ENCODE data around the gene AMOTL2. TPM values are rescaled to one million over a fixed set of nuclear protein-coding genes. Genes with fewer than 3 reads are reported as not detected.

Gene AMOTL2
- total RNA-seq, 4 donors from 2014 or later, result 93.2 to 226 (median 153) TPM

DNA sequence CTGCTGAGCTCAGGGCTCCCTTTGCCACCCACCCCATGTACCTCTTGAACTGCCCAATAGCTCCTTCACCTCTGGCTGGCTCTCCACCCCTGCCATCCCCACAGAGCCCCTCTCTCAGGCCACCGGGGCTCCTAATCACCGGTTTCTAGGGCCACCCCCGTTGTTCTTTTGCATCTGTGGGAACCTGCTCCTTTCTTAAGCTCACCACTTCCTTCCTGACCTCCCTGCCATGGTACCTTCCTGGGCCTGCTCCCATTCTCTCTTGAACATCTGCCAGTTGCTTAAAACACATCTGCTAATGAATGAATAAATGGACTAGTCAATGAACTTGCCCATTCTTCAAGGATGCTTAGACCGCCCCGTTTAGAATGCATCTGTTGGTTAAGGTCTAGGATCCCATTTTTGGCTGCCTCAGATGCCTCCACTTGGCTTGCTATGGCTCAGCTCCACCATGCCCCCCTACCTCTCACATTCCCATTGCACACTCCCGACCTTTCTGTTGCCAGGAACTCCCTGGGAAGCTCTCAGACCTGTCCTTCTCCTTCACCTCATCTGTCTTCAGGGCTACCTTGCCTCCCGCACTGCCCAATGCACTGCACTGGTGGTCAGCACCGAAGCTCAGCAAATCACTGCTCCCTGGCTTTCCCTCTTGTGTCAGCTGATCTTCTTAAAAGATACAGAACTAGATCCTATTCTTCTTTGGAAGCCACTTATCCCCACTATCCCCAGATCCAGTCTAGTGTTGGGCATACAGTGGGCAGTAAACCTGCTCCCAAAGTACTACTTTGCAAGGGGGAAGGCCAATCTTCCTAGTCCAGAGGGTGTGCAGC, 9.1 kb downstream of the AMOTL2 start:
- peaks cover 2 to 92% of the 10 kb centered on the region in 2 donors for H3K36me3 ChIP-seq
- peak overlapping the region; percentile 24 to 100 (median 99) for H3K27ac ChIP-seq
- no peaks in the 10 kb centered on the region for H3K9me3 ChIP-seq
- no peaks in the 10 kb centered on the region for H3K27me3 ChIP-seq
- H3K4me3 ChIP-seq, result peak overlapping the region in 1 of 2 donors; percentile 40
- no peak for ATAC-seq
- TF ChIP-seq, protein P1, sequence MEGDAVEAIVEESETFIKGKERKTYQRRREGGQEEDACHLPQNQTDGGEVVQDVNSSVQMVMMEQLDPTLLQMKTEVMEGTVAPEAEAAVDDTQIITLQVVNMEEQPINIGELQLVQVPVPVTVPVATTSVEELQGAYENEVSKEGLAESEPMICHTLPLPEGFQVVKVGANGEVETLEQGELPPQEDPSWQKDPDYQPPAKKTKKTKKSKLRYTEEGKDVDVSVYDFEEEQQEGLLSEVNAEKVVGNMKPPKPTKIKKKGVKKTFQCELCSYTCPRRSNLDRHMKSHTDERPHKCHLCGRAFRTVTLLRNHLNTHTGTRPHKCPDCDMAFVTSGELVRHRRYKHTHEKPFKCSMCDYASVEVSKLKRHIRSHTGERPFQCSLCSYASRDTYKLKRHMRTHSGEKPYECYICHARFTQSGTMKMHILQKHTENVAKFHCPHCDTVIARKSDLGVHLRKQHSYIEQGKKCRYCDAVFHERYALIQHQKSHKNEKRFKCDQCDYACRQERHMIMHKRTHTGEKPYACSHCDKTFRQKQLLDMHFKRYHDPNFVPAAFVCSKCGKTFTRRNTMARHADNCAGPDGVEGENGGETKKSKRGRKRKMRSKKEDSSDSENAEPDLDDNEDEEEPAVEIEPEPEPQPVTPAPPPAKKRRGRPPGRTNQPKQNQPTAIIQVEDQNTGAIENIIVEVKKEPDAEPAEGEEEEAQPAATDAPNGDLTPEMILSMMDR (IDR thresholded peaks at IDR 0.05), result no peak
- TF ChIP-seq POLR2AphosphoS5 (IDR thresholded peaks at IDR 0.05), result no peak
- no peak for TF ChIP-seq EP300 (IDR thresholded peaks at IDR 0.05)
- no peak for TF ChIP-seq POLR2A (IDR thresholded peaks at IDR 0.05)
- 37 to 47% methylated on average over 5 of the region's 8 CpGs for WGBS, 2 donors (ENCODE audit: low coverage in 1 of 2)
- peaks cover 22 to 99% (median 89%) of the 10 kb centered on the region in 3 donors for H3K4me1 ChIP-seq

DNA sequence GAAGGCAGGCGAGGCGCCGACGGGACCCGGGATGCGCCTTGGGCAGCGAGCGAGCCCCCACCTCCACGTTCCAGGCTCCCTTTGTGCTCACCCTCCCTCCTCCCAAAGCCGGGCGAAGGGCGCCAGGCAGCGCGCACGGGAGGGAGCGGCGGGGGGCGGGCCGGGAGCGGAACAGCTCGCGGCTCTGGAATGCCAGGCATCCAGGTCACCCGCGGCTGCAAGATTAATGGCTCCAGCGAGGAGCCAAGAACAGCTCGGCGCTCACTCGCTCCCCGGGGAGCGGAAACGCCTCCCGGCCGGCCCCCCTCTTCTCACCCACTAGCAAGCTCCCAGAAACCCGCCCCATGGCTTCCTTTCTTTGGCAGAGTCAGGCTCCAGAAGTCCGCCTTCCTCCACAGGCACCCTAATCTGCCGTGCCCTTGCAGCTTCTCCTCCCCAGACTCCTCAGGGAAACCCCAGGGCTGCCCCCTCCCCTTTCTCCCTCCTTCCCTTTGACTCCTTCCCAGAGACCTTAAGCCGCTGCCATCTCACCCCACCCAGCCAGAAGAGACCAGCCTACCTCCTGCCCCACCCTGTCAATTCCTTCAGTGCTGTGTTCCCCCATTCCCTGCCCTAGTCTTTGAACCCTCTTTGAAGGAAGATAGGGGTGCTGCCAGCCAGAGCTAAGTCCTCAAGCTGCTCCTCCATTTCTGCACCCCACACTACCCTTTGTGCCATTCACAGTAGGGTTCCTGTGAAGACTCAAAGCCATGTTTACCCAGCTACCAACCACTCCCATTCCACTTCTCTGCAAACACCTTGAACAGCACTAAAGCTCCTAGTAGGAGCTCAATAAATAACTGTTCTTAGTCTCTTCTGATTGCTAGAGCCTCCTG, 9.9 kb downstream of the AMOTL2 start:
- TF ChIP-seq, protein P1 (IDR thresholded peaks at IDR 0.05), result no peak
- TF ChIP-seq POLR2AphosphoS5 (IDR thresholded peaks at IDR 0.05) (peak; percentile 84), EP300 (IDR thresholded peaks at IDR 0.05) (peak; percentile 25)
- Histone ChIP-seq H3K9me3 (no peaks in the 10 kb centered on the region), H3K27ac (peak overlapping the region; percentile 61 to 100 (median 99)), H3K4me1 (peaks cover 18 to 99% (median 88%) of the 10 kb centered on the region in 3 donors), H3K27me3 (no peaks in the 10 kb centered on the region), H3K4me3 (peak overlapping the region in 1 of 2 donors; percentile 40), H3K36me3 (peaks cover 2 to 92% of the 10 kb centered on the region in 2 donors)
- ATAC-seq, result peak; percentile 93
- 2% methylated on average over 4 to 7 of the region's 37 CpGs for WGBS, 2 donors (ENCODE audit: low coverage in 1 of 2)

DNA sequence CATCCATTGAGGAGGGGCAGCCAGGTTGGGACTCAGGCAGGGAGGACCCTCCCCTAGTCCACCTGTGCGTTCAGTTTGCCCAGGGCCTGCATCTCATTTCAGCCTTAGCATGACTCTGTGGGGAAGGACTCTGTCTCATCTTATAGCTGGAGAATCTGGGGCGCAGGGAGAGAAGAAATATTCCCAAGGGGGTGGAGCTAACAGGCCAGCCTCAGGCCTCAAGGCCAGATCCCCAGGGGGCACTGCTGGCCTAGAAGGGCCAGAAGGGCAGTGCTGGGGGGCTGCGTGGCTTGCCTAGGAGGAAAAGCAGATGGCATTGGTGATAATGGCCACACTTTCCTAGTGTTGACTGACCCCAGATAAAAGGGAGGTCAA, 10.9 kb downstream of the AMOTL2 start:
- H3K27ac ChIP-seq, result peak overlapping the region; percentile 61 to 100 (median 99)
- peak overlapping the region in 1 of 2 donors; percentile 40 for H3K4me3 ChIP-seq
- ATAC-seq, result no peak
- peaks cover 26 to 99% (median 88%) of the 10 kb centered on the region in 3 donors for H3K4me1 ChIP-seq
- H3K9me3 ChIP-seq, result no peaks in the 10 kb centered on the region
- WGBS, 2 donors (ENCODE audit: low coverage in 1 of 2), result 100% methylated on average over 1 of the region's 3 CpGs; no CpG with 5 or more reads in 1 of the 2 donors
- peaks cover 4 to 92% of the 10 kb centered on the region in 2 donors for H3K36me3 ChIP-seq
- H3K27me3 ChIP-seq, result no peaks in the 10 kb centered on the region
- TF ChIP-seq POLR2A (IDR thresholded peaks at IDR 0.05) (no peak), POLR2AphosphoS5 (IDR thresholded peaks at IDR 0.05) (no peak), EP300 (IDR thresholded peaks at IDR 0.05) (no peak)
- TF ChIP-seq, protein P1 (IDR thresholded peaks at IDR 0.05), result no peak

DNA sequence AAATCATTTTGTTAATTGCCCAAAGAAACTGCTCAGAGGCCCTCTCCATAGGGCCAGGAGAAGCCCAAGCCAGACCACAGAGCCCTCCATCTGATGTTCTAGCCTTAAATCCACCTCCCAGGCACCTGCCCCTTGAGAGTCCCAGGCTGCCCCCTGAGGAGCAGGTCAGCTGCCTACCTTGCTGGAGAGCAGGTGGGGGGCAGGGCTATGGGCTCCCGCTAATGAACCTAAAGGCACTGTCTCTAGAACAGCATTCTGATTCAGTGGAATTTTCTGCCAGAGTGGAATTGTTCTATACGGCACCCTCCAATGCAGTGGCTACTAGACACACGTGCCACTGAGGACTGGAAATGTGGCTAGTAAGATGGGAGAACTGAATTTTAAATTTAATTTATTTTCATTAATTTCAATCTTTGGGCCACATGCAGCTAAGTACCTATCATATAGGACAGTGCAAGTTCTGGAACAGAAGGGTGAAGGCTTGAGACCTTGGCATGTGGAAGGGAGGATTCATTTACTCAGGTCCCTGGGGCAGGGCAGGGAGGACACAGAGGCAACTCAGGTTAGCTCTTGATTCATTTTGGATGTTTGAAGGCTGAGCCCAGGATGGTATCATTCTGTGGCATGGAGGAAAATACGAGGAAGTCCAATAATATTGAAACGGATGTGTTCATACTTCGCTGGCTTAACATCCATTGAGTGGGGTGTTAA, 11.4 kb downstream of the AMOTL2 start:
- Histone ChIP-seq H3K4me3 (no peak overlapping the region), H3K9me3 (no peaks in the 10 kb centered on the region), H3K36me3 (peaks cover 5 to 92% of the 10 kb centered on the region in 2 donors), H3K27ac (peak overlapping the region; percentile 61 to 100 (median 99)), H3K27me3 (no peaks in the 10 kb centered on the region), H3K4me1 (peaks cover 28 to 99% (median 86%) of the 10 kb centered on the region in 3 donors)
- no peak for ATAC-seq
- TF ChIP-seq POLR2AphosphoS5 (IDR thresholded peaks at IDR 0.05) (no peak), POLR2A (IDR thresholded peaks at IDR 0.05) (no peak)
- 80 to 100% methylated on average over 4 of the region's 6 CpGs for WGBS, 2 donors (ENCODE audit: low coverage in 1 of 2)

Measured in gastroesophageal sphincter (tissue), 4 donors.